A673 (cell line): ENCODE data around the gene SYNGR2.

ENCODE experiments used
- CTCF ChIP-seq: fragments of 300-800, 200-600 bp; sonication (generic); conservative IDR thresholded peaks from 2 replicates; pipeline ENCODE4 v1.5.1; 2017; ENCODE audit warnings: low read depth, mild to moderate bottlenecking, antibody characterized with exemption, low read length, moderate library complexity, mixed read lengths
- EZH2 ChIP-seq: fragments of 200-600 bp; sonication (generic); IDR thresholded peaks from 2 replicates; pipeline ENCODE4 v1.6.1; 2017; ENCODE audit warnings: borderline replicate concordance, low read depth, mild to moderate bottlenecking, mixed read lengths, antibody characterized with exemption, low read length; ENCODE audit not compliant: poor library complexity, severe bottlenecking

- TF ChIP-seq EZH2, result no peak
- TF ChIP-seq CTCF, result peak; percentile 97
Observed at GRCh38 chr17:78176548-78177025, 8.2 kb downstream of the SYNGR2 start.
